Stomach (tissue), 19 donors: ENCODE measurements around the gene UQCRQ. TPM values are rescaled to one million over a fixed set of nuclear protein-coding genes. Genes with fewer than 3 reads are reported as not detected.

Experiments
- DNase-seq, 2 donors: peaks; one replicate each; pipeline versions ENCODE4 v3.0.0 to v3.0.0-alpha.2; 2013 to 2019
- H3K27ac ChIP-seq, 5 donors: fragments of 200-600 bp in 4 of 5; sonication (generic) in 4 of 5; one replicate each; pipeline ENCODE4 v1.5.1; 2013 to 2019; ENCODE audit warnings: mild to moderate bottlenecking in 1 of 5, moderate library complexity in 1 of 5
- H3K27me3 ChIP-seq, 3 donors: fragments of 200-600 bp; sonication (generic); one replicate each; pipeline ENCODE4 v1.5.1; 2017 to 2019; ENCODE audit warnings: mixed run types in 1 of 3
- H3K36me3 ChIP-seq, 4 donors: fragments of 200-600 bp; sonication (generic); 1 replicate in 3 of 4; 2 replicates in 1 of 4; pipeline ENCODE4 v1.5.1; 2016 to 2019
- H3K4me1 ChIP-seq, 4 donors: fragments of 200-600 bp; sonication (generic); one replicate each; pipeline ENCODE4 v1.5.1; 2016 to 2019
- H3K4me3 ChIP-seq, 4 donors: fragments of 200-600 bp; sonication (generic) in 3 of 4; one replicate each; pipeline ENCODE4 v1.5.1; 2016 to 2019; ENCODE audit warnings: mild to moderate bottlenecking in 1 of 4
- H3K9me3 ChIP-seq, 4 donors: fragments of 200-600 bp; sonication (generic); one replicate each; pipeline ENCODE4 v1.5.1; 2016 to 2019
- CTCF ChIP-seq, 7 experiments: fragments of 450-650 bp in 4 of 7; fragments of 200-600 bp in 3 of 7; sonication (generic) in 3 of 7; IDR thresholded peaks; one replicate each; pipeline ENCODE4 v1.5.1; 2016 to 2019; ENCODE audit warnings: antibody characterized with exemption in 7 of 7, control low read depth in 2 of 7, mild to moderate bottlenecking in 1 of 7
- EP300 ChIP-seq: sonication (generic); formaldehyde crosslinking; IDR thresholded peaks from one replicate; pipeline ENCODE4 v1.6.1; 2017; ENCODE audit warnings: antibody characterized with exemption
- POLR2A ChIP-seq, 4 donors: fragments of 450-650 bp; IDR thresholded peaks; one replicate each; pipeline ENCODE4 v1.6.1; 2016; ENCODE audit warnings: antibody characterized with exemption in 4 of 4, control low read depth in 2 of 4, mild to moderate bottlenecking in 1 of 4, moderate library complexity in 1 of 4
- POLR2AphosphoS5 ChIP-seq, 3 donors: sonication (generic); formaldehyde crosslinking; IDR thresholded peaks; one replicate each; pipeline ENCODE4 v1.6.1; 2016; ENCODE audit warnings: antibody characterized with exemption in 3 of 3
- WGBS, 5 donors: extraction: QIAGEN DNeasy Blood & Tissue Kit in 3 of 5; methylation state at CpG; one replicate each; pipeline versions ENCODE4 v1.1.5 to v1.1.7; 2013 to 2018; 5-methylcytosine and 5-hydroxymethylcytosine counted together
- intact Hi-C: fragments of 100-400 bp; cut with DNase I; formaldehyde crosslinking; loops from one replicate; pipeline ENCODE4 v1.15.1; 2023; ENCODE audit warnings: low total_unique reads
- long read RNA-seq, 10 donors: transcript quantifications; one replicate each; lab custom pipeline, GENCODE V29; 2026
- polyA plus RNA-seq, 3 donors: library from polyadenylated mRNA; stranded (reverse); fragments of 200-250 nt; gene quantifications; one replicate each; pipeline ENCODE4 v1.2.3, GENCODE V29; 2013
- total RNA-seq, 5 donors: library from RNA; depleted of rRNA; stranded (reverse); fragments of >200 nt; gene quantifications; one replicate each; pipeline versions ENCODE4 v1.1.0 to v1.2.3, GENCODE V29; 2014 to 2016
- donor health status: healthy with polysubstance abuse.
- donor health status: Bipolar disorder and iron deficiency.
- donor health status: healthy.

Gene UQCRQ
- total RNA-seq (100 to 1,000 TPM in 2 of 5 donors, 10 to 100 TPM in 3; 66.5 to 173 (median 83.4) TPM), polyA plus RNA-seq (100 to 1,000 TPM; 470 to 603 (median 499) TPM)
- long read RNA-seq, donor 1, transcript UQCRQ-201 (2 exons, 586 nt), result minor isoform, 26 of 100 reads
- long read RNA-seq, donor 1, transcript UQCRQ-203 (3 exons, 839 nt), result major isoform, 69 of 100 reads
- long read RNA-seq, donor 1, partial matches to known transcripts, result 0 of 100 reads
- long read RNA-seq, donor 1, other reads (novel, unspliced or antisense), result 0 of 100 reads
- long read RNA-seq, donor 2, transcript UQCRQ-202 (3 exons, 429 nt), result minor isoform, 6 of 166 reads
- long read RNA-seq, donor 2, transcript UQCRQ-201 (2 exons, 586 nt), result minor isoform, 29 of 166 reads
- long read RNA-seq, donor 2, transcript UQCRQ-203 (3 exons, 839 nt), result major isoform, 118 of 166 reads
- long read RNA-seq, donor 2, transcript UQCRQ-206 (2 exons, 874 nt), result minor isoform, 11 of 166 reads
- long read RNA-seq, donor 2, partial matches to known transcripts, result 0 of 166 reads
- long read RNA-seq, donor 2, other reads (novel, unspliced or antisense), result 0 of 166 reads
- long read RNA-seq, donor 3, transcript UQCRQ-201 (2 exons, 586 nt), result minor isoform, 34 of 154 reads
- long read RNA-seq, donor 3, transcript UQCRQ-202 (3 exons, 429 nt), result minor isoform, 9 of 154 reads
- long read RNA-seq, donor 3, transcript UQCRQ-203 (3 exons, 839 nt), result major isoform, 107 of 154 reads
- long read RNA-seq, donor 3, partial matches to known transcripts, result 0 of 154 reads
- long read RNA-seq, donor 3, other reads (novel, unspliced or antisense), result 0 of 154 reads
- long read RNA-seq, donor 4, transcript UQCRQ-203 (3 exons, 839 nt), result major isoform, 9 of 15 reads
- long read RNA-seq, donor 4, transcript UQCRQ-201 (2 exons, 586 nt), result minor isoform, 6 of 15 reads
- long read RNA-seq, donor 4, partial matches to known transcripts, result 0 of 15 reads
- long read RNA-seq, donor 4, other reads (novel, unspliced or antisense), result 0 of 15 reads
- long read RNA-seq, donor 5, transcript UQCRQ-206 (2 exons, 874 nt), result minor isoform, 9 of 211 reads
- long read RNA-seq, donor 5, transcript UQCRQ-203 (3 exons, 839 nt), result major isoform, 156 of 211 reads
- long read RNA-seq, donor 5, transcript UQCRQ-202 (3 exons, 429 nt), result minor isoform, 12 of 211 reads
- long read RNA-seq, donor 5, transcript UQCRQ-201 (2 exons, 586 nt), result minor isoform, 33 of 211 reads
- long read RNA-seq, donor 5, partial matches to known transcripts, result 0 of 211 reads
- long read RNA-seq, donor 5, other reads (novel, unspliced or antisense), result 0 of 211 reads
- long read RNA-seq, donor 6, transcript UQCRQ-206 (2 exons, 874 nt), result minor isoform, 26 of 523 reads
- long read RNA-seq, donor 6, transcript UQCRQ-202 (3 exons, 429 nt), result minor isoform, 25 of 523 reads
- long read RNA-seq, donor 6, transcript UQCRQ-201 (2 exons, 586 nt), result minor isoform, 90 of 523 reads
- long read RNA-seq, donor 6, transcript UQCRQ-203 (3 exons, 839 nt), result major isoform, 379 of 523 reads
- long read RNA-seq, donor 6, partial matches to known transcripts, result 0 of 523 reads
- long read RNA-seq, donor 6, other reads (novel, unspliced or antisense), result 0 of 523 reads
- long read RNA-seq, donor 7, transcript UQCRQ-203 (3 exons, 839 nt), result major isoform, 157 of 234 reads
- long read RNA-seq, donor 7, transcript UQCRQ-201 (2 exons, 586 nt), result minor isoform, 48 of 234 reads
- long read RNA-seq, donor 7, transcript UQCRQ-202 (3 exons, 429 nt), result minor isoform, 20 of 234 reads
- long read RNA-seq, donor 7, transcript UQCRQ-206 (2 exons, 874 nt), result minor isoform, 8 of 234 reads
- long read RNA-seq, donor 7, partial matches to known transcripts, result 0 of 234 reads
- long read RNA-seq, donor 7, other reads (novel, unspliced or antisense), result 0 of 234 reads
- long read RNA-seq, donor 8, transcript UQCRQ-201 (2 exons, 586 nt), result minor isoform, 47 of 252 reads
- long read RNA-seq, donor 8, transcript UQCRQ-206 (2 exons, 874 nt), result minor isoform, 7 of 252 reads
- long read RNA-seq, donor 8, transcript UQCRQ-202 (3 exons, 429 nt), result minor isoform, 11 of 252 reads
- long read RNA-seq, donor 8, transcript UQCRQ-203 (3 exons, 839 nt), result major isoform, 183 of 252 reads
- long read RNA-seq, donor 8, partial matches to known transcripts, result 0 of 252 reads
- long read RNA-seq, donor 8, other reads (novel, unspliced or antisense), result 0 of 252 reads
- long read RNA-seq, donor 9, transcript UQCRQ-203 (3 exons, 839 nt), result major isoform, 211 of 300 reads
- long read RNA-seq, donor 9, transcript UQCRQ-201 (2 exons, 586 nt), result minor isoform, 71 of 300 reads
- long read RNA-seq, donor 9, transcript UQCRQ-206 (2 exons, 874 nt), result minor isoform, 6 of 300 reads
- long read RNA-seq, donor 9, transcript UQCRQ-202 (3 exons, 429 nt), result minor isoform, 12 of 300 reads
- long read RNA-seq, donor 9, partial matches to known transcripts, result 0 of 300 reads
- long read RNA-seq, donor 9, other reads (novel, unspliced or antisense), result 0 of 300 reads
- long read RNA-seq, donor 10, transcript UQCRQ-201 (2 exons, 586 nt), result minor isoform, 10 of 78 reads
- long read RNA-seq, donor 10, transcript UQCRQ-203 (3 exons, 839 nt), result major isoform, 61 of 78 reads
- long read RNA-seq, donor 10, partial matches to known transcripts, result 0 of 78 reads
- long read RNA-seq, donor 10, other reads (novel, unspliced or antisense), result 0 of 78 reads

GRCh38 chr5:132866342-132867045 lies at the start of gene UQCRQ, which contains the start of gene GDF9:
Gene UQCRQ, plus strand, starts transcription at chr5:132866642. Its CDS starts 240 bp downstream, at chr5:132866882.
Gene GDF9, minus strand, starts transcription at chr5:132866469. Its CDS starts 1,936 bp downstream, at chr5:132864533.
- intact Hi-C loops, result no loop called here
- Histone ChIP-seq H3K27ac (peak within 1 kb of the TSS; percentile 90 to 95 (median 93)), H3K4me1 (peaks cover 12 to 35% (median 22%) of the 10 kb centered on the region in 4 donors), H3K9me3 (no peaks in the 10 kb centered on the region), H3K27me3 (no peaks in the 10 kb centered on the region), H3K36me3 (peaks cover 18 to 37% (median 36%) of the 10 kb centered on the region in 4 donors), H3K4me3 (peak within 1 kb of the TSS; percentile 64 to 94 (median 80))
- DNase-seq, result peak; percentile 92 to 100
- 0 to 1% (median 0%) methylated on average over 33 to 55 of the region's 55 CpGs for WGBS, 5 donors
- TF ChIP-seq EP300 (no peak), POLR2AphosphoS5 (IDR thresholded peaks at IDR 0.05) (peak; percentile 95 to 99 (median 98)), CTCF (IDR thresholded peaks at IDR 0.05) (peak in 2 of 7 experiments; percentile 17 to 25), POLR2A (IDR thresholded peaks at IDR 0.05) (peak in 2 of 4 donors; percentile 80 to 90)

- Histone ChIP-seq H3K9me3 (no peaks in the 10 kb centered on the region), H3K4me3 (no peak overlapping the region), H3K36me3 (no peaks in the 10 kb centered on the region), H3K27ac (no peak overlapping the region), H3K4me1 (peaks cover 24 to 51% (median 33%) of the 10 kb centered on the region in 4 donors), H3K27me3 (peaks cover 5 to 43% (median 15%) of the 10 kb centered on the region in 3 donors)
- no peak for DNase-seq
- no peak for TF ChIP-seq POLR2A (IDR thresholded peaks at IDR 0.05)
- no peak for TF ChIP-seq CTCF (IDR thresholded peaks at IDR 0.05)
- TF ChIP-seq POLR2AphosphoS5 (IDR thresholded peaks at IDR 0.05), result no peak
- no peak for TF ChIP-seq EP300
- intact Hi-C loops, result no loop called here
- 18 to 62% (median 34%) methylated on average over 1 of the region's 1 CpG for WGBS, 5 donors
Measured at GRCh38 chr5:132817011-132817410, 49.4 kb upstream of the UQCRQ start.
